Activated CD8-positive, alpha-beta memory T cell treated with anti-CD3 and anti-CD28 coated beads for 4 hours (primary cell): Measurements from ENCODE around the gene DGKI.
A peak's percentile ranks its signal among the peaks of the same experiment; 100 is the strongest.

Experiments
- DNase-seq, 2 donors: peaks; one replicate each; pipeline ENCODE4 v3.0.0-alpha.2; 2020; ENCODE audit warnings: low read depth in 2 of 2

DGKI gene

DNA sequence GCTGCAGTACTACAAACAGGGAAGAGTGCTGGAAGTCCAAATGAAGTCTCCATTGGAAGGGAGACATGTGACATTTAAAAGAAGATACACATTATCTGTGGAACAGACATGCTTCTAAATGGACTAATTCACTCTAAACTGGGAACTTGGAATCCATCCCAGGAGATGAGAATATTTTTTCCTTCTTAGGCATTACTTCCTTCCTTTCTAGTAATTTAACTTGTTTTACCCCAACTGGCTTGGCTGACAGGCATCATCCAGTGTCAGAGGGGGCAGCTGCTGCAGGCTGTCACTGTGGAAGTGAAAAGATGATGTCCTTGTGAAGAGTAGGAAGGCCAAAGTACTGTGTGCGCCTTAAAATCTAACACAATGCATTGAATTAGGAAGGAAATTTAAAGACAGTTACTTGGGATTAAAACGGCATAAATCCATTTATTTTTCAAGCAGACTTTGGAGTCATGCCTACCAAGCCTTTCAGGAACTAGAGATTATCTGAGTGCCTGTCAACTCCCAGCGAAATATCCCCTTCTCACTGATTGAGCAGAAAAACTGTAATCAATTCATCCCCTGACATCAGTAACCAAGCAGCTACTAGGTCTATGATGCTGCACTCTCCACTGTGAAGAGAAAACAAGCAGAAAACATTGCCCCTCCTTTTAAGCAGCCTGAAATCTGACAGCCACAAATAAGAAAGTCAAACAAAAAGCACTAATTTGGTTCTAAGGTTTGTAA lies 161.2 kb downstream of the DGKI start:
- no peak for DNase-seq

GRCh38 chr7:137684776-137685175 lies 162.0 kb downstream of the DGKI start:
- no peak for DNase-seq

- no peak for DNase-seq
Measured at GRCh38 chr7:137684316-137684715, 162.5 kb downstream of the DGKI start.

- DNase-seq, result no peak
Measured at GRCh38 chr7:137682596-137682995, 164.2 kb downstream of the DGKI start.

GRCh38 chr7:137681657-137682562 lies 164.9 kb downstream of the DGKI start:
- DNase-seq, result no peak

GRCh38 chr7:137674551-137675409 lies 172.0 kb downstream of the DGKI start:
- no peak for DNase-seq

GRCh38 chr7:137674048-137674447 lies 172.7 kb downstream of the DGKI start:
- no peak for DNase-seq

GRCh38 chr7:137671920-137672319 lies 174.9 kb downstream of the DGKI start:
- DNase-seq, result no peak

- no peak for DNase-seq
Measured at GRCh38 chr7:137670222-137671064, 176.3 kb downstream of the DGKI start.

DNA sequence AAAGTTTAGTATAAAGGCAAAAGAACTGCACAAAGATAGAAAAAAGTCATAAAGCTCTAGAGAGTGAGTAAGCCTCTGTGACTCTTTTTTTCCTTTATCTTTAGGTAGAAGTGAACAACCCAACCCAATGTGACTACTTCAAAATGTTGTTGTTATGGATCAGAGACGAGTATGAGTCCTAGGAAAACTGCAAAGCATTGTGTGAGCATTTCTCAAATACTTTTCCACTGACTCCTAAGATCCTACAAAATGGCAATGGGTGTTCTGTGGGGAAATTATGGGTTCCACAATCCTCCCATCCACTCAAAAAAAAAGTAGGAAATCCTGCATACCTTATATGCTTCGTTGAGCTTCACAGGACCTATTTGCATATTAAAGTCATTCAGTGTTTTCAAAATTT lies 177.1 kb downstream of the DGKI start:
- DNase-seq, result no peak

DNA sequence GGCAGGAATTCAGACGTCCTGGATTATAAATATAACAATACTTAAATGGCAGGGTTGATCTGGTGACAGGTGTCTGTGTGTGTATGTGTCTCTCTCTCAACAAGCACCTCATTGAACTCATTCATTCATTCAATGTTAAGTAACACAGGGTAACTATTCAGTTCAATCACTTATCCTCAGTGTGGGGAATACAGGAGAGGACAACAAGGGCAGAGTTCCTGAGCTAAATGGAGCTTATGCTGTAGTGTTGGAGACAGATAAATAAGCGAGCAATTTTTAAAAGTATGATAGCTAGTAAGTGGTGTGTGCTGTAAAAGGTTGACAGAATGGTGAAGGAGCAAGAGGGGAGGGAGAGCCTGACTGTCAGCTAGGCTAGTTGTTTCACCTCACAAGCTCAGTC lies 178.4 kb downstream of the DGKI start:
- DNase-seq, result no peak

DNA sequence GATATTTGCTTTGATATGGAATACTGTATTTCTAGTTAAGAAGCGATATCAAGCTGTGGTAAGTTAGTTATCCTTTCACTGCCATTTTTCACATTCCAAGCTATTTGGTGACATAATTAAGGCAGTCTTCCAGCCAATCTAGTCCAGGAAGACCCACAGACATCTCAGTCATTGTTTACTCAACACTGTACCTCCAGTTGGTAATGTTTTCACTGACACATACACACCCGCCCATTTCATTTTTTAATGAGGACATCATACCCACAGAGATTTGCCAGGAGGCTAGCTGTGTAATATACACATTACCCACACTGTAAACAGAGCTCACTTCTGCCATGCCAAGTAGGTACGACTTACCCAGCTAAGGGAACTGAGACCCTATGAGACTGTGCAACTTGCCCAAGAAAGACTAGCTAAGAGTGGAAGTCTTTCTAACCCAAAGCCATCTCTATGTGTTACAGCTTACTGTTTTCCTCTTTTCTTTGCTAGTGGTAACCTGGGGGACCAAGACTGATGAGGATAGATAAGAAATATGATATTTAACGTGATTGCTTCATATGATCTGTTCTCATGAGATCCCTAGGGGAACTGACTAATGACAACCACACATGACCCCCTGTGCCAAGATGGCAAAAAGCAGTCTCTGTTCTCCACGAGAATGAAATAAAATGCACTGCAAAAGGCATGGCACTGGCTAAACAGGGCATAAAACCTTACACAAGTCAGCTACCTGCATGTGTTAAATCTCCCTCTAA lies 179.0 kb downstream of the DGKI start:
- no peak for DNase-seq

GRCh38 chr7:137664846-137665245 lies 181.9 kb downstream of the DGKI start:
- no peak for DNase-seq

- no peak for DNase-seq
Measured at GRCh38 chr7:137661634-137662033, 185.1 kb downstream of the DGKI start.

- DNase-seq, result no peak
Measured at GRCh38 chr7:137658190-137658900, 188.4 kb downstream of the DGKI start.

GRCh38 chr7:137657476-137658189 lies 189.1 kb downstream of the DGKI start:
- no peak for DNase-seq

GRCh38 chr7:137656850-137657232 lies 189.9 kb downstream of the DGKI start:
- no peak for DNase-seq

DNA sequence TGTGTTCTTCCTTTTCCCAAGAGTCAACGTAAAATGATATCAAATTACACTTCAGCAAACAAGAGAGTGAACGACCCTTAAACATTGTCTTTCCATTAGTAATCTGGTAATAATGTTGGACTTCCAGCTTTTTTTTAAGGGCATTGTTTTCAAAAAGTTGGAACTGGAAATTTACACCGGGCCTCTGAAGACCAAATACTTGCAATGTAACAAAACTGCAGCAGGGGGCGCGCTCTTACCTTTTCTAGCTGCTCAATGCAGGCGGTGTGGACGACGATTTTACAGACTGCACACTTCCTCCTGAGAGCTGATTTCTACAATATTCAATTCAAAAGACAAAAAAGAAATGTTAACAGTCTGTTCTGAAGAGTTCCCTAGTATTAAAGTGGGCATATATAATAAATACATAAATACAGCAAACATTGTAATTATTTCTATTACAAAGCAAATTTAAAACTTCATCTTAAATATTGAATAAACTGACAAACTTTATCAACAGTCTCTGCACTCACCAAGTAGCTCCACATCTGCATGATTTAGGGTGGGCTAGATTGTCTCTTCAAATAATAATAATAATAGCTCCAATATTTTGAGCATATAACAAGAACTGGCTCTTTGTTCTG lies 190.4 kb downstream of the DGKI start:
- DNase-seq, result peak; percentile 9 to 10

DNA sequence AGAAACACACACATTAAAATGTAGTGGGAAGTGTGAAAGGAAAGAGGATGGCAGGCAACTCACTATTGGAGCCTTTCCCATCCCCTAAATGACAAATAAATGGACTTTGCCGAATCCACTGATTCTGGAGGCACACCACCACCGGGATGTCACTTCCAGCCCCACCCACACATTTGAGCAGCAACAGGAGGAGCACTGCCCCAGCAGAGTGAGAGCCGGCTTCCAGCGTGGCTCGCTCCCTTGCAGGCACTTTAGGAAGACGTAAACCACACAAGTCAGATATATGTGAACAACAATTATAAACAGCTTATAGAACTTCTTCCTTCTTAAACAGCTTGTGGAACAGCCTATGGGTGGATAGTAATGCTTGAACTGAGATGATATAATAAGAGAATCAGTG lies 191.0 kb downstream of the DGKI start:
- no peak for DNase-seq
